Amniotic epithelial cell (primary cell): ENCODE results near the gene ATP8A2.

Experiments used
- DNase-seq: peaks from one replicate; pipeline ENCODE4 v3.0.0-alpha.2; 2010; ENCODE audit warnings: low read depth

ATP8A2 gene

DNA sequence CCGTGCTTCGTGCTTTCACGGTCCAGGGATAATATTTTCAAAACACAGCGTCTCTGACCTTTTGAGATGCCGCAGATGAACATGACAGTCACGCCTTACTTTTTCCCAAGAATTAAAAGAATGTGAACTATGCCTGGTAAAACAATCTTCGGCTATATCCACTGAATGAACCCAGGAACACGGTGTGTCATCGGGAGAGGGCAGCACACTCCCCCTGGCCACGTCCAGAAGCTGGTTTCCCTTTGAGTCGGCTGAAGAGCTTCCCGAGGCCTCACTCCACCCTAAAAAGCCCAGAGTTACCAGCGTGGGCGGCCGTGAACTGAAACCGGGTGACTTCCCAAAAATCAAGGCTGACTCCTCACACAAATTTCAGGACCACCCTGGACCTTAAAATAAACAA is 702.9 kb downstream of the ATP8A2 start:
- DNase-seq: peak; percentile 44
